GM18907 (cell line): Measurements from ENCODE around the gene GNB4.

Experiments
- ATAC-seq: cut with Tn5 transposase; IDR thresholded peaks from one replicate; pipeline ENCODE4 v1.9.1; 2021; ENCODE audit warnings: mild to moderate bottlenecking, moderate library complexity; ENCODE audit not compliant: unreplicated experiment

The GNB4 gene

DNA sequence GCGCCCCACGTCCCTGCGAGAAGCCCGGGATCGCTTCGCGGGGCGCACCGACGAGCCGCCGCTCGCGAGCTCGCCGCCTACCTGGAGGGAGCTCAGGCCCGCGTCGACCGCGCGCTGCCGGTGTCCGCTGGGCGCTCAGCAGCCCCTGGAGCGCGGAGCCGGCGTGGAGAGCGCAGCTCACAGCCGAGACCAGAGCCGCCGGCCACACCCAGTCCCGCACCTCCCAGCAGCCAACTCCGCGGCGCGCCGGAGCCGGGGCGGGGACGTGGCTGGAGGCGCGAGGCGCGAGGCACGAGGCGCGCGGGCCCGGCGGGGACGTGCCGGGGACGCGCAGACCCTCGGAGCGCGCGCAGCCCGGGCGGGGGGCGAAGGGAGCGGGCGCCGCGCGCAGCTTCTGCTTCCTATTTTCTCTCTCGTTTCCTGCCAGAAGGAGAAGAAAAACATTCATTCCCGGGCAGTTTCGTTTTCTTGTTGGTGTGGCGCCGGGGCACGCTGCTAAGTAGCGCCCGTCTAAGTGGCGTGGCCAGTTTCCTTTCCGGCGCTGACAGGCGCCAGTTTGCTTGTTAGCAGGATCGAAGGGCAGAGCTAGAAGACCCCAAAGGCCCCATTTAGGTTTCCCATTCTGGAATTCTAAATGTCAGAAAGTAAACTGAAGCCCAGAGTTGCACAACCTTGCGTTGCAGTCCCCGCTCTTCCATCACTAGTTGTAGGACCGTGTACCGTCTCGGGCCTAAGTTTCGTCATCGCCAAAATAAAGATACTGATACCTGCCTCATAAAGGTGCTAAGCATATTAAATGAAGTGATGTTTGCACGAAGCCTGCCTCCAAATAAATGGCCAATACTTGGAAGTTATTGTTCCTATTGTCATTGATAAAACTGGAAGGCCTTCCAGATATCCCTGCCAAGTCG, at the start of gene GNB4:
Gene GNB4, minus strand, starts transcription at position 206 of the 911 bp plus-strand sequence. CDS start 25,270 bp downstream, outside the sequence.
- ATAC-seq: peak; percentile 82

GRCh38 chr3:179495483-179495882, 44.2 kb upstream of the GNB4 start:
- no peak for ATAC-seq

DNA sequence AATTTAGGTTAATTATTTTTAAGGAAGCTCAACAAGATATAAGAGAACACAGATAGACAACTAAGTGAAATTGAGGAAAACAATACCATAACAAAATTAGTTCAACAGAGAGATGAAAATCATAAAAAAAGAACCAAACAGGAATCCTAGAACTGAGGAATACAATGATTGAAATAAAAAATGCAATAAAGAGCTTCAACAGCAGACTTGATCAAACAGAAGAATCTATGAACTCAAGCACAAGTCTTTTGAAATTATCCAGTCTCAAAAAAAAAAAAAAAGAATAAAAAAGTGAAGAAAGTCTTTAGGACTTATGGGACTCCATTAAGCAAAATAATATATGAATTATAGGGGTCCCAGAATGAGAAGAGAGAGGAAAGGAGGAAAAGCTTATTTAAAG, 42.0 kb upstream of the GNB4 start:
- no peak for ATAC-seq

DNA sequence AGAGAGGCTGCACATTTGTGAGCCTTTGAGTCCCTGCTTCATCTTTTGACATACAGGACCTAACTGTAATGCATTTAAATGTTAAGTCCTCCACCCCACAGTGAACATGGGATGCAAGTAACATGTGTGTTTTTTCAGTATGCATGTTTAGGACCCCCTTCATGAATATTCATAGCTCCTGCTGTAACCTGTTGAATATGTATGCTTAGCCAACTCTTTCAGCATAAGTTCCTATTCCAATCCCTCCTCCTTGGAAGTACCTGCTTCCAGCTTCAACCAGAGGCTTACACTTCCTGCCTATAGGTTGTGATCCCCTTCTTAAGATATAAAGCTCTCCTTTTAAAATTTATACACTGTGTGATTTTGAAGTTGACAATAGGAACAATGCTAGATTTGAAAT, 36.9 kb upstream of the GNB4 start:
- ATAC-seq: no peak

GRCh38 chr3:179486806-179487205, 35.5 kb upstream of the GNB4 start:
- no peak for ATAC-seq

- ATAC-seq: no peak
These were observed 31.6 kb upstream of the GNB4 start for GRCh38 chr3:179482857-179483256.

- no peak for ATAC-seq
These were observed 24.9 kb upstream of the GNB4 start for GRCh38 chr3:179476215-179476614.

- no peak for ATAC-seq
These were observed 23.2 kb upstream of the GNB4 start for GRCh38 chr3:179474480-179474879.

DNA sequence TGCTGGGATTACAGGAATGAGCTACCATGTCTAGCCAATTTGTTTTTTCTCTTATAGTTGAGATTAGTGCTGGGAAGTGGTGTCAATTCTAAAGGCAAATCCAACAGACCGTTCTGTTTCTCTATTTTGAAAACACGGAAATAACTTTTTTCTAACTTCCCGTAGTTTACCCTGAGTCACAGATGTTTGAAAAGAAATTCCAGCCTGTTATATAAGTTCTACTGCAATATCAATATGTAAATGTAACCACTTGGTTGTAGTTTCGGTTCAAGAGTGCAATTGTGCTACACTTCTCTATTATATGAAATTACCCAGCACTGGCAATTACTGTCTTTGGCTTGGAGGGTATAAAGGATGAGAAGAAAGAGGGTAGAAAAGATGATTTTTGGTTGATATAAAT, 22.3 kb upstream of the GNB4 start:
- no peak for ATAC-seq

DNA sequence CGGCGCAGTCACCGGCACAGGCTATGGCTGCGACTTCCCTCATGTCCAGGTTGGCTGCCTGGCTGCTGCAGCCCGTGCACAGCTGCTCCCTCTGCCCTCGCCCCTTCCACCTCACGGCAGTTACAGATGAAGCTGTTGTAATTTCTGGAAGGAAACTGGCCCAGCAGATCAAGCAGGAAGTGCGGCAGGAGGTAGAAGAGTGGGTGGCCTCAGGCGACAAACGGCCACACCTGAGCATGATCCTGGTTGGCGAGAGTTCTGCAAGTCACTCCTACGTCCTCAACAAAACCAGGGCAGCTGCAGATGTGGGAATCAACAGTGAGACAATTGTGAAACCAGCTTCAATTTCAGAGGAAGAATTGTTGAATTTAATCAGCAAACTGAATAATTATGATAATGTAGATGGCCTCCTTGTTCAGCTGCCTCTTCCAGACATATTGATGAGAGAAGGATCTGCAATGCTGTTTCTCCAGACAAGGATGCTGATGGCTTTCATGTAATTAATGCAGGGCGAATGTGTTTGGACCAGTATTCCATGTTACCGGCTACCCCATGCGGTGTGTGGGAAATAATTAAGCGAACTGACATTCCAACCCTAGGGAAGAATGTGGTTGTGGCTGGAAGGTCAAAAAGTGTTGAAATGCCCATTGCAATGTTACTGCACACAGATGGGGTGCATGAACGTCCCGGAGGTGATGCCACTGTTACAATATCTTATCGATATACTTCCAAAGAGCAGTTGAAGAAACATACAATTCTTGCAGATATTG, 13.2 kb upstream of the GNB4 start:
- peak; percentile 71 for ATAC-seq

GRCh38 chr3:179463319-179463718, 12.0 kb upstream of the GNB4 start:
- no peak for ATAC-seq

DNA sequence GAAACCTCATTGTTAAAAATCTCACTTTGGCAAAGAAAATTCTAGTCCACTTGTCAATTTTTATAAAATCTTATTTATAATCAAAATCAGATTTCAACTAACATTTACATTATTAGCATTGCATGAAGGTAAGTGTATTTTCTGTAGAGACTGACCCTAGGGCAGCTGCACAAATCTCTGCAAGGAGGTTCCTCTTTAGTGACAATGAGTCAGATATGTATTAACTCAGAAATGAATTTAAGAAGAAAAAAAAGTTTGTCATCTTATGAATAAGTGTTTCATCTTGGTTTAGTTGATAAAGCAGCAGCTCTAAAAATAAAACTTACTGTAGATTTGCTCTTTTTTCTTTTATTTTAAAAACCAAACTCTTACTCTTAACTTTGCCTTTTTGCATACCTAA, 9.0 kb upstream of the GNB4 start:
- no peak for ATAC-seq

- ATAC-seq: no peak
These were observed 4.7 kb upstream of the GNB4 start for GRCh38 chr3:179455954-179456353.

DNA sequence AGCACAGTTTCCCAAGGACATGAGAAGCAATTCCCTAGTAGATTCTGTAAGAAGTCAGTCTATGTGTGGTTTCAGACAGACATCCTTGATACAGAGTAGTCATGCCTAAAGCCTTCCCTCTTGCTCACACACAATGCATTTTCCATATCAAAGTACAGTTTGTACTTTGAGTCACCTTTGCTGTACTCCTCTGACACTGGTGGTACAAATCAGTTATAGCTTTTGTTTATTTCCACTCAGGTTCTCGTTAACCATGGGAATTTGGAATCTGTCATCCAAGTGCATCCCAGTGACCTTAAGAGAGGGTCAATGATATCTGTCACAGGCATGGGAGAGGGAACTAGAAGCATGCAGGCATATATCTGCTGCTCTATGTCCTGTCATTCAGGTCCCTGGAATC, 3.6 kb upstream of the GNB4 start:
- no peak for ATAC-seq

DNA sequence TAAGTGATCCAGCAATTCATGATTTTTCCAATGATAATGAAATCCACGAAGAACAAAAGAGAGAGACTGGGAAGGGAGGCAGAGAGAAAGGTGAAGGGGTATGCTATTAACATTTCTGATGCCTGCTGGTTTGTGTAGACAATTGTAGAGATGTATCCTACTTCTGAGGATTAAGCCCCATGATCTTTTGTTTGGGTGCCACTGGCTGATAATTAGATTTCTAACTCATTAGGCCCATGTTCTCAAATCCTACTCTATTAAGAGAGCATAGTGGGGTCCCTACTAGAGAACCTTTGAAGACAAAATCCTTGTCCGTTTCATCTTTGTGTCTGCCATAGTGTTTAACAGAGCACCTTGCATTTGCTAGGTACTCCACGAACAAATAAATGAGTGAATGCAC, 2.7 kb upstream of the GNB4 start:
- no peak for ATAC-seq

GRCh38 chr3:179452872-179453271, 1.6 kb upstream of the GNB4 start:
- no peak for ATAC-seq

GRCh38 chr3:179452176-179452564, 900 bp upstream of the GNB4 start:
- no peak for ATAC-seq

DNA sequence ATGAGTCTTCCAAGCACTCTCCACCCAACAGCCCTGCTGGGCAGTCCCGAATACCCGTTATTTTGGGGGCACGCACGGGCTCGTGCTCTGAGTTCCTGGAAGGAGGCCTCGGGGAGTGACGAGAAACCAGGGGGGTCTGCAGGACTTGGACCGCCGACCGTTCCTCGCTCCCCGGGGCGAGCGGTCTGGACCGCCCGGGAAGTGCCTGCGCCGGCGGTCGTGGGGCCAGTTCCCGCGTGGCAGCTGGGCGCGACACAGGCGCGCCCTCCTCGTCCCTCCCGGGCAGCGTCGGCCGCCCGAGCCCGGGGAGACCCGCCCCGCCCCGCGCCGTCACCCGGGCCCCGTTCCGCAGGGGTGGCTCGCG, 387 bp downstream of the GNB4 start:
- ATAC-seq: peak; percentile 33

GRCh38 chr3:179450261-179450701, 989 bp downstream of the GNB4 start:
- no peak for ATAC-seq

- ATAC-seq: no peak
These were observed 1.6 kb downstream of the GNB4 start for GRCh38 chr3:179449636-179450035.

DNA sequence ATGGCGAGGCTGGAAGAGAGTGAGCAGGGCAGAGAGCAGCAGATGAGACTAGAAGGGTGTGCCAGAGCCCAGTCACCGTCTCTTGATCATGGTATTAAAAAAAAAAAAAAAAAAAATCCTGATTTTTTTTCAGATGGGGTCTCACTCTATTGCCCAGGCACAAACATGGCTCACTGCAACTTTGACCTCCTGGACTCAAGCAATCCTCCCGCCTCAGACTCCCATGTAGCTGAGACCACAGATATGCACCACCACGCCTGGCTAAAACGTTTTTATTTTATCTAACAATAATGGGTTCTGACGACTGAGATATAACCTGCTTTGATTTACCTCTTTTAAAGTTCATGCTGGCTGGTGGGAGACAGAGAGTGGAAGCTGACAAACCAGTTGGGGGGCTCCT, 4.0 kb downstream of the GNB4 start:
- no peak for ATAC-seq

DNA sequence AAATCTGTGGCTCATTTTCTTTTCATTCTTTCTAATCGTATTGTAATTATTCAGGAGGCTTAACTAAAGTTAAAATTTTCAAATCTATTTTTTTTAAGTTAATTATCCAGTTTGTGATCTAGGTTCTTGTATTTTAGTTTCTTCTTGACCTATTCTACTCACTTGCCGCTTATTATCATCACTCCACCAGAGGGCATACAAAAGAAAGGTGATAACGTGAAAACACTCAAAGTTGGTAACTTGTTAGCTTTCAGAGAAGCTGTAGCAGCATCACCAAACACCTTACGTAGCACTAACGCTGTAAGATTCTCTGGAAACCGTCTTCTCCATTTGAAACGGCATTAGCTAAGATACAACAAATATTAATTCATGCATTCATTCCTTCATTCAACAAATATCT, 4.8 kb downstream of the GNB4 start:
- no peak for ATAC-seq
